ENCODE data around the gene EFNA3. TPM values are rescaled to one million over a fixed set of nuclear protein-coding genes. Genes with fewer than 3 reads are reported as not detected.

Gene EFNA3
- total RNA-seq, 1 experiment from 2014 or later, result 20.4 TPM

- no peak overlapping the region for H3K27ac ChIP-seq (ENCODE audit: low read depth, low read length)
- H3K4me3 ChIP-seq (replicated peaks in 1 of 2; ENCODE audit: low read depth in 1 of 2, low read length in 2 of 2), result no peak overlapping the region
- no peak overlapping the region for H3K9ac ChIP-seq (ENCODE audit: low read length)
- H2AFZ ChIP-seq (ENCODE audit: low read depth, low read length, poor library complexity, severe bottlenecking), result no peak overlapping the region
- no peaks in the 10 kb centered on the region for H3K27me3 ChIP-seq (ENCODE audit: insufficient read depth, low read length)
- intact Hi-C loops (cut with micrococcal nuclease), result no loop called here
- H3K4me1 ChIP-seq (ENCODE audit: control insufficient read depth in 1 of 2, insufficient read depth in 2 of 2, low read length in 2 of 2), result peaks cover 0 to 3% of the 10 kb centered on the region in 2 experiments; a peak in 1 of 4 replicates
- H3K36me3 ChIP-seq (ENCODE audit: control insufficient read depth in 1 of 2, insufficient read depth in 2 of 2, low read length in 2 of 2), result no peaks in the 10 kb centered on the region
- no peak overlapping the region for H3K4me2 ChIP-seq (ENCODE audit: low read length)
- RAD21 ChIA-PET (ENCODE audit: low non-redundant PET in 1 of 2, low total read pairs in 2 of 2, uncharacterized antibody in 2 of 2, unreplicated experiment in 2 of 2), result no interaction called here
- POLR2A ChIA-PET, result no interaction called here
- DNase-seq (ENCODE audit: low read depth, low spot score) (no peak), ATAC-seq (peak; percentile 49; the same call in 1 of the 2 replicates)
- H3K9me2 ChIP-seq (ENCODE audit: insufficient read depth), result no peaks in the 10 kb centered on the region
- H4K20me1 ChIP-seq (ENCODE audit: insufficient read depth), result no peaks in the 10 kb centered on the region
- no peaks in the 10 kb centered on the region for H3K9me3 ChIP-seq (ENCODE audit: control insufficient read depth in 1 of 2, insufficient read depth in 1 of 2, low read depth in 1 of 2, low read length in 2 of 2)
- BruUV-seq (replicated peaks), result no TSS peak
- CTCF ChIA-PET, result interaction anchor here (1.0 to 2.7 kb wide), 4 partner anchors 10 to 66 kb away, joined by 3 to 10 read pairs (median 5); partner anchors contain the start of genes KRTCAP2 and TRIM46
- no peaks in the 10 kb centered on the region for H3K79me2 ChIP-seq (ENCODE audit: insufficient read depth, low read length)
- TF ChIP-seq EZH2phosphoT487 (IDR thresholded peaks at IDR 0.05; ENCODE audit: borderline replicate concordance) (no peak), SRF (IDR thresholded peaks at IDR 0.05; ENCODE audit: low read depth) (no peak), REST (IDR thresholded peaks at IDR 0.05; ENCODE audit: low read depth) (no peak), RAD21 (IDR thresholded peaks at IDR 0.05; ENCODE audit: low read depth) (peak; percentile 14; the same call in 1 of the 2 replicates), CTCF (IDR thresholded peaks at IDR 0.05 in 2 of 3, conservative IDR thresholded peaks at IDR 0.05 in 1 of 3; ENCODE audit: borderline replicate concordance in 1 of 3, insufficient read depth in 1 of 3, low read depth in 2 of 3, low read length in 2 of 3) (0 out of 6 replicates have a peak, but pooled peaks of 1 of the 3 experiments have one; percentile 10), CEBPB (IDR thresholded peaks at IDR 0.05; ENCODE audit: low read depth) (no peak), JUND (IDR thresholded peaks at IDR 0.05) (no peak), ZNF274 (IDR thresholded peaks at IDR 0.05; ENCODE audit: low read depth, low read length) (no peak)
These were observed 28.9 kb downstream of the EFNA3 start for GRCh38 chr1:155107309-155108264.

Measured in HCT116 (cell line).